Neural cell (in vitro differentiated cells): ENCODE data around the gene SLC25A26.

ENCODE experiments used
- EZH2 ChIP-seq: fragments of 200-600, 300-800 bp; shearing (Covaris generic), sonication (generic); IDR thresholded peaks from 2 replicates; pipeline ENCODE4 v1.6.1; 2014; ENCODE audit warnings: antibody characterized with exemption, low read length, borderline replicate concordance, mild to moderate bottlenecking; ENCODE audit not compliant: insufficient read depth, poor library complexity, severe bottlenecking
- RAD21 ChIP-seq: fragments of 450-650 bp; conservative IDR thresholded peaks from 2 replicates; pipeline ENCODE4 v1.6.1; 2014; ENCODE audit warnings: antibody characterized with exemption, mild to moderate bottlenecking, moderate library complexity
- TF ChIP-seq, protein P1 (sequence below): fragments of 450-650 bp; IDR thresholded peaks from 2 replicates; pipeline ENCODE4 v1.5.1; 2014; ENCODE audit warnings: antibody characterized with exemption, mild to moderate bottlenecking, moderate library complexity; ENCODE audit not compliant: poor library complexity, severe bottlenecking

DNA sequence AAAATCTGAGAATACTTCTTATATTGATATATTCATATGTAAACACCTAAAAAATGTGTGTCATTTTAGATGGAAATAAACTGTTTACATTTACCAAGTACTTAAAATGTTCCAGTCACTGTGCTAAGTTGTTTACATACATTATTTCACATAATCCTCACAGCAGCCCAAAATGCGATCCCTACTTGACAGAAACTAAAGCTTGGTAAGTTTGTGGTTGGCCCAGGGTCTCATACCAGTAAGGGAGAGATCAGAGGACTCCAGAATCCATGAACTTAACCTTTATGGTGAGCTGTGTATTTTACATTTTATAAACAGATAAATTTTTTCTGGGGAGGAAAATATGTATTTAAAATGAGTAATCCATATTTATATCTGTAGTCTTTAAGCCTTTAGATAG lies 51.2 kb downstream of the SLC25A26 start:
- TF ChIP-seq, protein P1, sequence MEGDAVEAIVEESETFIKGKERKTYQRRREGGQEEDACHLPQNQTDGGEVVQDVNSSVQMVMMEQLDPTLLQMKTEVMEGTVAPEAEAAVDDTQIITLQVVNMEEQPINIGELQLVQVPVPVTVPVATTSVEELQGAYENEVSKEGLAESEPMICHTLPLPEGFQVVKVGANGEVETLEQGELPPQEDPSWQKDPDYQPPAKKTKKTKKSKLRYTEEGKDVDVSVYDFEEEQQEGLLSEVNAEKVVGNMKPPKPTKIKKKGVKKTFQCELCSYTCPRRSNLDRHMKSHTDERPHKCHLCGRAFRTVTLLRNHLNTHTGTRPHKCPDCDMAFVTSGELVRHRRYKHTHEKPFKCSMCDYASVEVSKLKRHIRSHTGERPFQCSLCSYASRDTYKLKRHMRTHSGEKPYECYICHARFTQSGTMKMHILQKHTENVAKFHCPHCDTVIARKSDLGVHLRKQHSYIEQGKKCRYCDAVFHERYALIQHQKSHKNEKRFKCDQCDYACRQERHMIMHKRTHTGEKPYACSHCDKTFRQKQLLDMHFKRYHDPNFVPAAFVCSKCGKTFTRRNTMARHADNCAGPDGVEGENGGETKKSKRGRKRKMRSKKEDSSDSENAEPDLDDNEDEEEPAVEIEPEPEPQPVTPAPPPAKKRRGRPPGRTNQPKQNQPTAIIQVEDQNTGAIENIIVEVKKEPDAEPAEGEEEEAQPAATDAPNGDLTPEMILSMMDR, result no peak
- TF ChIP-seq RAD21 (no peak), EZH2 (no peak)
